ENCODE results near the gene ABHD17A. TPM values are rescaled to one million over a fixed set of nuclear protein-coding genes. Genes with fewer than 3 reads are reported as not detected.

Gene ABHD17A
- total and polyA plus RNA-seq, 9 of the 15 experiments (the other 6 are each of a cell fraction or from before 2014, with no cell fraction given): 0.04 to 135 (median 21.8) TPM; not detected in 1

DNA sequence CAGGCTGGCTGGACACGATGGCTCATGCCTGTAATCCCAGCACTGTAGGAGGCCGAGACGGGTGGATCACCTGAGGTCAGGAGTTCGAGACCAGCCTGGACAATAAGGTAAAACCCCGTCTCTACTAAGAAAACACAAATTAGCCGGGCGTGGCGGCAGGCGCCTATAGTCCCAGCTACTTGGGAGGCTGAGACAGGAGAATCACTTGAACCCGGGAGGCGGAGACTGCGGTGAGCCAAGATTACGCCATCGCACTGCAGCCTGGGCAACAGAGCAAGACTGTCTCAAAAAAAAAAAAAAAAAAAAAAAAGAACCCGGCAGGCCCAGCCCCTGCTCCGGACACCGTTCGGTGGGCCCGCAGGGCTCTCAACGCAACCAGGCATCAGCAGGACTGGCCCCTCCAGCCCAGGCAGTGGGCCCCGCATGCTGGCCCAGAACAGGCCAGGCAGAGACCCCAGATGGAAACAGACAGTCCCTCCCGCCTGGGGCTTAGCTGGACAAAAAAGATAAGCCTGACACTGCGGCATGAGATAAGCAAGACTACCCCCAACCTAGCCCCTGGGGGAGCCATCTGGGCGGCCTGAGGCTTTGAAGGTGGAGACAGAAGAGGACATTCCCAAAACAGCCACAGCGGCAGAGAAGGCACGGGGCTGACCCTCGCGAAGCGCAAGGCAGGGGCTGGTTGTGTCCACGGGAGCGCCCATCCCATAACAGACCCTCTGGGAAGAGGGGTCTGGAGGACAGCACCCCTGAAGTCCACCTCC lies 48.7 kb downstream of the ABHD17A start (continued):
- TF ChIP-seq, protein P1, sequence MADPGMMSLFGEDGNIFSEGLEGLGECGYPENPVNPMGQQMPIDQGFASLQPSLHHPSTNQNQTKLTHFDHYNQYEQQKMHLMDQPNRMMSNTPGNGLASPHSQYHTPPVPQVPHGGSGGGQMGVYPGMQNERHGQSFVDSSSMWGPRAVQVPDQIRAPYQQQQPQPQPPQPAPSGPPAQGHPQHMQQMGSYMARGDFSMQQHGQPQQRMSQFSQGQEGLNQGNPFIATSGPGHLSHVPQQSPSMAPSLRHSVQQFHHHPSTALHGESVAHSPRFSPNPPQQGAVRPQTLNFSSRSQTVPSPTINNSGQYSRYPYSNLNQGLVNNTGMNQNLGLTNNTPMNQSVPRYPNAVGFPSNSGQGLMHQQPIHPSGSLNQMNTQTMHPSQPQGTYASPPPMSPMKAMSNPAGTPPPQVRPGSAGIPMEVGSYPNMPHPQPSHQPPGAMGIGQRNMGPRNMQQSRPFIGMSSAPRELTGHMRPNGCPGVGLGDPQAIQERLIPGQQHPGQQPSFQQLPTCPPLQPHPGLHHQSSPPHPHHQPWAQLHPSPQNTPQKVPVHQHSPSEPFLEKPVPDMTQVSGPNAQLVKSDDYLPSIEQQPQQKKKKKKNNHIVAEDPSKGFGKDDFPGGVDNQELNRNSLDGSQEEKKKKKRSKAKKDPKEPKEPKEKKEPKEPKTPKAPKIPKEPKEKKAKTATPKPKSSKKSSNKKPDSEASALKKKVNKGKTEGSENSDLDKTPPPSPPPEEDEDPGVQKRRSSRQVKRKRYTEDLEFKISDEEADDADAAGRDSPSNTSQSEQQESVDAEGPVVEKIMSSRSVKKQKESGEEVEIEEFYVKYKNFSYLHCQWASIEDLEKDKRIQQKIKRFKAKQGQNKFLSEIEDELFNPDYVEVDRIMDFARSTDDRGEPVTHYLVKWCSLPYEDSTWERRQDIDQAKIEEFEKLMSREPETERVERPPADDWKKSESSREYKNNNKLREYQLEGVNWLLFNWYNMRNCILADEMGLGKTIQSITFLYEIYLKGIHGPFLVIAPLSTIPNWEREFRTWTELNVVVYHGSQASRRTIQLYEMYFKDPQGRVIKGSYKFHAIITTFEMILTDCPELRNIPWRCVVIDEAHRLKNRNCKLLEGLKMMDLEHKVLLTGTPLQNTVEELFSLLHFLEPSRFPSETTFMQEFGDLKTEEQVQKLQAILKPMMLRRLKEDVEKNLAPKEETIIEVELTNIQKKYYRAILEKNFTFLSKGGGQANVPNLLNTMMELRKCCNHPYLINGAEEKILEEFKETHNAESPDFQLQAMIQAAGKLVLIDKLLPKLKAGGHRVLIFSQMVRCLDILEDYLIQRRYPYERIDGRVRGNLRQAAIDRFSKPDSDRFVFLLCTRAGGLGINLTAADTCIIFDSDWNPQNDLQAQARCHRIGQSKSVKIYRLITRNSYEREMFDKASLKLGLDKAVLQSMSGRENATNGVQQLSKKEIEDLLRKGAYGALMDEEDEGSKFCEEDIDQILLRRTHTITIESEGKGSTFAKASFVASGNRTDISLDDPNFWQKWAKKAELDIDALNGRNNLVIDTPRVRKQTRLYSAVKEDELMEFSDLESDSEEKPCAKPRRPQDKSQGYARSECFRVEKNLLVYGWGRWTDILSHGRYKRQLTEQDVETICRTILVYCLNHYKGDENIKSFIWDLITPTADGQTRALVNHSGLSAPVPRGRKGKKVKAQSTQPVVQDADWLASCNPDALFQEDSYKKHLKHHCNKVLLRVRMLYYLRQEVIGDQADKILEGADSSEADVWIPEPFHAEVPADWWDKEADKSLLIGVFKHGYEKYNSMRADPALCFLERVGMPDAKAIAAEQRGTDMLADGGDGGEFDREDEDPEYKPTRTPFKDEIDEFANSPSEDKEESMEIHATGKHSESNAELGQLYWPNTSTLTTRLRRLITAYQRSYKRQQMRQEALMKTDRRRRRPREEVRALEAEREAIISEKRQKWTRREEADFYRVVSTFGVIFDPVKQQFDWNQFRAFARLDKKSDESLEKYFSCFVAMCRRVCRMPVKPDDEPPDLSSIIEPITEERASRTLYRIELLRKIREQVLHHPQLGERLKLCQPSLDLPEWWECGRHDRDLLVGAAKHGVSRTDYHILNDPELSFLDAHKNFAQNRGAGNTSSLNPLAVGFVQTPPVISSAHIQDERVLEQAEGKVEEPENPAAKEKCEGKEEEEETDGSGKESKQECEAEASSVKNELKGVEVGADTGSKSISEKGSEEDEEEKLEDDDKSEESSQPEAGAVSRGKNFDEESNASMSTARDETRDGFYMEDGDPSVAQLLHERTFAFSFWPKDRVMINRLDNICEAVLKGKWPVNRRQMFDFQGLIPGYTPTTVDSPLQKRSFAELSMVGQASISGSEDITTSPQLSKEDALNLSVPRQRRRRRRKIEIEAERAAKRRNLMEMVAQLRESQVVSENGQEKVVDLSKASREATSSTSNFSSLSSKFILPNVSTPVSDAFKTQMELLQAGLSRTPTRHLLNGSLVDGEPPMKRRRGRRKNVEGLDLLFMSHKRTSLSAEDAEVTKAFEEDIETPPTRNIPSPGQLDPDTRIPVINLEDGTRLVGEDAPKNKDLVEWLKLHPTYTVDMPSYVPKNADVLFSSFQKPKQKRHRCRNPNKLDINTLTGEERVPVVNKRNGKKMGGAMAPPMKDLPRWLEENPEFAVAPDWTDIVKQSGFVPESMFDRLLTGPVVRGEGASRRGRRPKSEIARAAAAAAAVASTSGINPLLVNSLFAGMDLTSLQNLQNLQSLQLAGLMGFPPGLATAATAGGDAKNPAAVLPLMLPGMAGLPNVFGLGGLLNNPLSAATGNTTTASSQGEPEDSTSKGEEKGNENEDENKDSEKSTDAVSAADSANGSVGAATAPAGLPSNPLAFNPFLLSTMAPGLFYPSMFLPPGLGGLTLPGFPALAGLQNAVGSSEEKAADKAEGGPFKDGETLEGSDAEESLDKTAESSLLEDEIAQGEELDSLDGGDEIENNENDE (IDR thresholded peaks at IDR 0.05; ENCODE audit: low read depth, low read length): no peak
- TF ChIP-seq TFAM (CRISPR knock-in tag; conservative IDR thresholded peaks at IDR 0.05) (no peak), ZZZ3 (IDR thresholded peaks at IDR 0.05) (no peak), SMARCC2 (IDR thresholded peaks at IDR 0.05; ENCODE audit: low read depth) (peak; percentile 82; the same call in 1 of the 2 replicates), KLF10 (CRISPR knock-in tag; IDR thresholded peaks at IDR 0.05) (no peak), MCM7 (IDR thresholded peaks at IDR 0.05) (no peak)
- TF ChIP-seq, protein P2, sequence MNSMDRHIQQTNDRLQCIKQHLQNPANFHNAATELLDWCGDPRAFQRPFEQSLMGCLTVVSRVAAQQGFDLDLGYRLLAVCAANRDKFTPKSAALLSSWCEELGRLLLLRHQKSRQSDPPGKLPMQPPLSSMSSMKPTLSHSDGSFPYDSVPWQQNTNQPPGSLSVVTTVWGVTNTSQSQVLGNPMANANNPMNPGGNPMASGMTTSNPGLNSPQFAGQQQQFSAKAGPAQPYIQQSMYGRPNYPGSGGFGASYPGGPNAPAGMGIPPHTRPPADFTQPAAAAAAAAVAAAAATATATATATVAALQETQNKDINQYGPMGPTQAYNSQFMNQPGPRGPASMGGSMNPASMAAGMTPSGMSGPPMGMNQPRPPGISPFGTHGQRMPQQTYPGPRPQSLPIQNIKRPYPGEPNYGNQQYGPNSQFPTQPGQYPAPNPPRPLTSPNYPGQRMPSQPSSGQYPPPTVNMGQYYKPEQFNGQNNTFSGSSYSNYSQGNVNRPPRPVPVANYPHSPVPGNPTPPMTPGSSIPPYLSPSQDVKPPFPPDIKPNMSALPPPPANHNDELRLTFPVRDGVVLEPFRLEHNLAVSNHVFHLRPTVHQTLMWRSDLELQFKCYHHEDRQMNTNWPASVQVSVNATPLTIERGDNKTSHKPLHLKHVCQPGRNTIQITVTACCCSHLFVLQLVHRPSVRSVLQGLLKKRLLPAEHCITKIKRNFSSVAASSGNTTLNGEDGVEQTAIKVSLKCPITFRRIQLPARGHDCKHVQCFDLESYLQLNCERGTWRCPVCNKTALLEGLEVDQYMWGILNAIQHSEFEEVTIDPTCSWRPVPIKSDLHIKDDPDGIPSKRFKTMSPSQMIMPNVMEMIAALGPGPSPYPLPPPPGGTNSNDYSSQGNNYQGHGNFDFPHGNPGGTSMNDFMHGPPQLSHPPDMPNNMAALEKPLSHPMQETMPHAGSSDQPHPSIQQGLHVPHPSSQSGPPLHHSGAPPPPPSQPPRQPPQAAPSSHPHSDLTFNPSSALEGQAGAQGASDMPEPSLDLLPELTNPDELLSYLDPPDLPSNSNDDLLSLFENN (IDR thresholded peaks at IDR 0.05; ENCODE audit: low read depth in 2 of 2, low read length in 2 of 2): peak in 1 of 2 experiments; percentile 75; a peak in 1 of 4 replicates
- TF ChIP-seq, protein P3, sequence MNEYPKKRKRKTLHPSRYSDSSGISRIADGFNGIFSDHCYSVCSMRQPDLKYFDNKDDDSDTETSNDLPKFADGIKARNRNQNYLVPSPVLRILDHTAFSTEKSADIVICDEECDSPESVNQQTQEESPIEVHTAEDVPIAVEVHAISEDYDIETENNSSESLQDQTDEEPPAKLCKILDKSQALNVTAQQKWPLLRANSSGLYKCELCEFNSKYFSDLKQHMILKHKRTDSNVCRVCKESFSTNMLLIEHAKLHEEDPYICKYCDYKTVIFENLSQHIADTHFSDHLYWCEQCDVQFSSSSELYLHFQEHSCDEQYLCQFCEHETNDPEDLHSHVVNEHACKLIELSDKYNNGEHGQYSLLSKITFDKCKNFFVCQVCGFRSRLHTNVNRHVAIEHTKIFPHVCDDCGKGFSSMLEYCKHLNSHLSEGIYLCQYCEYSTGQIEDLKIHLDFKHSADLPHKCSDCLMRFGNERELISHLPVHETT (CRISPR knock-in tag; conservative IDR thresholded peaks at IDR 0.05 in 1 of 2, IDR thresholded peaks at IDR 0.05 in 1 of 2): peak in 1 of 2 experiments; percentile 86; a peak in 2 of 4 replicates

Data from K562 (cell line).